ENCODE results near the gene CHAF1A. TPM values are rescaled to one million over a fixed set of nuclear protein-coding genes. Genes with fewer than 3 reads are reported as not detected.

Gene CHAF1A
- total and polyA plus RNA-seq, 2 of the 4 experiments (the other 2 are of a cell fraction), result 12.4 to 22.9 TPM

- no peak for TF ChIP-seq FOS (IDR thresholded peaks at IDR 0.05; ENCODE audit: low read depth, low read length)
These were observed 17.0 kb upstream of the CHAF1A start (continued) for GRCh38 chr19:4385291-4386040.

GRCh38 chr19:4386041-4386782 is 16.2 kb upstream of the CHAF1A start:
- Histone ChIP-seq H3K4me3 (ENCODE audit: insufficient read depth, low read depth, low read length) (no peak overlapping the region), H3K9me3 (ENCODE audit: control insufficient read depth, insufficient read depth, low read length) (no peaks in the 10 kb centered on the region), H3K27ac (ENCODE audit: insufficient read depth, low read length) (peak overlapping the region; percentile 1; the same call in 1 of the 2 replicates), H3K9me1 (ENCODE audit: insufficient read depth, low read length) (peaks cover 20% of the 10 kb centered on the region; the same call in 1 of the 2 replicates), H3K4me2 (ENCODE audit: low read depth, low read length) (no peak overlapping the region), H3K56ac (ENCODE audit: extremely low read depth, insufficient read depth, low read length) (no peak overlapping the region), H4K20me1 (ENCODE audit: insufficient read depth, low read length) (peaks cover 90% of the 10 kb centered on the region), H4K91ac (ENCODE audit: insufficient read depth, low read depth, low read length) (no peak overlapping the region), H4K5ac (ENCODE audit: low read depth, low read length) (no peak overlapping the region), H2AK5ac (ENCODE audit: low read depth, low read length) (peak overlapping the region; percentile 35; the same call in 1 of the 2 replicates), H2BK20ac (ENCODE audit: low read depth, low read length) (no peak overlapping the region), H2BK5ac (ENCODE audit: low read depth, low read length, poor library complexity, severe bottlenecking) (peak overlapping the region; percentile 38), H2AFZ (replicated peaks; ENCODE audit: low read length, poor library complexity) (peak overlapping the region; percentile 12), H3K9ac (ENCODE audit: low read depth, low read length) (no peak overlapping the region), H4K8ac (ENCODE audit: low read depth in 2 of 2, low read length in 2 of 2) (no peak overlapping the region), H2BK120ac (ENCODE audit: low read depth, low read length) (no peak overlapping the region), H3K18ac (ENCODE audit: low read depth, low read length) (no peak overlapping the region), H3K4ac (ENCODE audit: low read depth, low read length) (peak overlapping the region; percentile 62), H3K27me3 (ENCODE audit: control insufficient read depth, insufficient read depth, low read length) (no peaks in the 10 kb centered on the region), H3K23ac (ENCODE audit: low read depth, low read length) (no peak overlapping the region), H3K36me3 (ENCODE audit: control insufficient read depth, insufficient read depth, low read length) (peaks cover 19% of the 10 kb centered on the region), H2AK9ac (replicated peaks; ENCODE audit: low read depth, low read length, poor library complexity) (peak overlapping the region; percentile 14), H3K4me1 (ENCODE audit: control insufficient read depth, insufficient read depth, low read length) (peaks cover 33% of the 10 kb centered on the region), H2BK15ac (ENCODE audit: low read depth, low read length) (no peak overlapping the region), H3K79me1 (ENCODE audit: low read depth in 1 of 2, low read length in 2 of 2) (peaks cover 23 to 91% of the 10 kb centered on the region in 2 experiments), H3K14ac (replicated peaks; ENCODE audit: low read depth, low read length) (no peak overlapping the region)
- DNase-seq, result peak; percentile 53
- peak; percentile 50 for ATAC-seq (ENCODE audit: low read depth)
- ChIA-PET POLR2A (ENCODE audit: unreplicated experiment) (no interaction called here), CTCF (interaction anchor here (0.7 kb wide), 1 partner anchor 28 kb away, joined by 4 read pairs; no protein-coding TSS in a partner anchor)
- 54% methylated on average over 9 of the region's 13 CpGs; no CpG with 5 or more reads in 1 of the 2 experiments for WGBS, 2 experiments (ENCODE audit: extremely low coverage in 2 of 2, insufficient read length in 1 of 2)
- dilution Hi-C loops (cut with HindIII; ENCODE audit: low sequenced_read_pairs, unreplicated experiment), result no loop called here
- no TSS peak for BruUV-seq (replicated peaks)
- in situ Hi-C loops (cut with MboI; ENCODE audit: low sequenced_read_pairs), result no loop called here
- 0 out of 2 replicates have a peak, but pooled peaks have one; percentile 2 for TF ChIP-seq USF2 (IDR thresholded peaks at IDR 0.05; ENCODE audit: low read depth, low read length)
- TF ChIP-seq MXI1 (IDR thresholded peaks at IDR 0.05; ENCODE audit: borderline replicate concordance, low read depth, low read length), result no peak
- no peak for TF ChIP-seq BHLHE40 (IDR thresholded peaks at IDR 0.05; ENCODE audit: low read depth, low read length)
- peak; percentile 66 for TF ChIP-seq MAFK (IDR thresholded peaks at IDR 0.05; ENCODE audit: low read depth, low read length)
- peak; percentile 45 for TF ChIP-seq CTCF (conservative IDR thresholded peaks at IDR 0.05; ENCODE audit: low read depth, low read length)
- intact Hi-C loops (cut with micrococcal nuclease), result no loop called here
